ENCODE data around the gene FBP2.

The FBP2 gene

GRCh38 chr9:94511955-94512265, 81.7 kb downstream of the FBP2 start:
- H3K4me3 ChIP-seq (replicated peaks; ENCODE audit: low read depth, low read length): no peak overlapping the region
- DNase-seq (ENCODE audit: extremely low read depth, low read depth): no peak
- no peak for TF ChIP-seq CTCF (IDR thresholded peaks at IDR 0.05; ENCODE audit: low read depth, low read length, missing control alignments)

- no peak overlapping the region for H3K4me3 ChIP-seq (replicated peaks; ENCODE audit: low read depth, low read length)
- TF ChIP-seq CTCF (IDR thresholded peaks at IDR 0.05; ENCODE audit: low read depth, low read length, missing control alignments): no peak
- DNase-seq (ENCODE audit: extremely low read depth, low read depth): no peak
Observed at GRCh38 chr9:94511134-94511954, 82.3 kb downstream of the FBP2 start.
